ENCODE measurements around the gene PCLO. TPM values are rescaled to one million over a fixed set of nuclear protein-coding genes. Genes with fewer than 3 reads are reported as not detected.

PCLO gene
- polyA plus RNA-seq, 1 donor (not counting 4 experiments of a cell fraction or from before 2014, with no cell fraction given) = 1.8 TPM

DNA sequence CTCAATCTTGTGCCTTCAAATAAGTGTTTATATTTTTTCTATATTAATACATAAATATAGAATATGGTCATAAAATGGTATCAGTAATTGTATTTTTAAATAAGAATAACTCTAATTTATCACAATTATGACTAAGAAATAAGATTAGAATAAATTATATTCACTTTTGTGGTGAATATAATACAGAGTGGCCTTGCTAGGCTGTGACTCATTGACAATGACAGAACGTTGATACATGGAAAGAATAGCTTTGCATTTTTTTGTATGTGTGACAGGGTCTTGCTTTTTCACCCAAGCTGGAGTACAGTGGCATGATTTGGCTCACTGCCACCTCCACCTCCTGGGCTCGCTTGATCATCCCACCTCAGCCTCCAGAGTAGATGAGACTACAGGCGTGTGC lies 47.8 kb upstream of the PCLO start:
- Histone ChIP-seq H4K20me1 (ENCODE audit: control insufficient read depth, extremely low read depth, insufficient read depth, low read length) (no peaks in the 10 kb centered on the region), H3K36me3 (ENCODE audit: control insufficient read depth in 2 of 2, extremely low read depth in 1 of 2, insufficient read depth in 2 of 2, low read length in 2 of 2) (no peaks in the 10 kb centered on the region), H3K9ac (ENCODE audit: control insufficient read depth, extremely low read depth, insufficient read depth, low read length) (no peak overlapping the region), H3K27ac (ENCODE audit: control insufficient read depth, insufficient read depth, low read length) (no peak overlapping the region), H2AFZ (ENCODE audit: control insufficient read depth, low read length) (no peak overlapping the region), H3K4me1 (ENCODE audit: control insufficient read depth, extremely low read depth, insufficient read depth, low read length) (no peaks in the 10 kb centered on the region), H3K79me2 (ENCODE audit: control insufficient read depth, insufficient read depth, low read length) (no peaks in the 10 kb centered on the region), H3K9me1 (ENCODE audit: control insufficient read depth, extremely low read depth, insufficient read depth, low read length) (no peaks in the 10 kb centered on the region), H3K4me2 (ENCODE audit: control insufficient read depth, extremely low read depth, insufficient read depth, low read depth, low read length) (no peak overlapping the region), H3K27me3 (ENCODE audit: control insufficient read depth, extremely low read depth, insufficient read depth, low read length) (no peaks in the 10 kb centered on the region), H3K4me3 (ENCODE audit: control insufficient read depth in 2 of 3, extremely low read depth in 1 of 3, insufficient read depth in 2 of 3, low read depth in 1 of 3, low read length in 3 of 3) (no peak overlapping the region), H3K9me3 (ENCODE audit: control insufficient read depth, low read depth, low read length) (no peaks in the 10 kb centered on the region)
- dilution Hi-C loops (cut with MboI; ENCODE audit: extremely low pct_ligation_motif_present, low sequenced_read_pairs) = no loop called here
- TF ChIP-seq, protein P1, sequence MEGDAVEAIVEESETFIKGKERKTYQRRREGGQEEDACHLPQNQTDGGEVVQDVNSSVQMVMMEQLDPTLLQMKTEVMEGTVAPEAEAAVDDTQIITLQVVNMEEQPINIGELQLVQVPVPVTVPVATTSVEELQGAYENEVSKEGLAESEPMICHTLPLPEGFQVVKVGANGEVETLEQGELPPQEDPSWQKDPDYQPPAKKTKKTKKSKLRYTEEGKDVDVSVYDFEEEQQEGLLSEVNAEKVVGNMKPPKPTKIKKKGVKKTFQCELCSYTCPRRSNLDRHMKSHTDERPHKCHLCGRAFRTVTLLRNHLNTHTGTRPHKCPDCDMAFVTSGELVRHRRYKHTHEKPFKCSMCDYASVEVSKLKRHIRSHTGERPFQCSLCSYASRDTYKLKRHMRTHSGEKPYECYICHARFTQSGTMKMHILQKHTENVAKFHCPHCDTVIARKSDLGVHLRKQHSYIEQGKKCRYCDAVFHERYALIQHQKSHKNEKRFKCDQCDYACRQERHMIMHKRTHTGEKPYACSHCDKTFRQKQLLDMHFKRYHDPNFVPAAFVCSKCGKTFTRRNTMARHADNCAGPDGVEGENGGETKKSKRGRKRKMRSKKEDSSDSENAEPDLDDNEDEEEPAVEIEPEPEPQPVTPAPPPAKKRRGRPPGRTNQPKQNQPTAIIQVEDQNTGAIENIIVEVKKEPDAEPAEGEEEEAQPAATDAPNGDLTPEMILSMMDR (optimal IDR thresholded peaks at IDR 0.05 in 1 of 3, IDR thresholded peaks at IDR 0.05 in 1 of 3, conservative IDR thresholded peaks at IDR 0.05 in 1 of 3; ENCODE audit: extremely low read depth in 1 of 3, insufficient read depth in 2 of 3, low read length in 3 of 3) = no peak
- TF ChIP-seq EZH2 (IDR thresholded peaks at IDR 0.05; ENCODE audit: low read length) = no peak
- FAIRE-seq (no peak), DNase-seq (ENCODE audit: low read depth, low spot score) (no peak)

DNA sequence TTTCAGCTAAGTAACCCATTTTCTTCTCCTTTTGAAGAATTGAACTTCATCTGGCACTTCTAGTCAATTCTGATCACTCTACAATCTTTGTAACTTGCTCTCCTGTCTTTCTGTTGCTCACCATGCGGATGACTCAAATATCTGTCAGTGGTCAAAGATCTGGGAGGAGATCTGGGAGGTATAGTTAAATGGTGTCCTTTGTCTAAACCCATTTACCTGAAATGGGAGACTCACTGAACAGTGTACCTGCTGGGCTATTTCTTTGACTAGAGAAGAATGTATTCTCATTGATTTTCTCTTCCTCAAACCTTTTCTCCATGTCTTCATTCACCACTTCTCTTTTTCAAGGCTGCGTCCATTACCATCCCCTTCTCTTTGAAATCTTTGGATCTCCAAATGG lies 42.0 kb upstream of the PCLO start:
- no peak for DNase-seq (ENCODE audit: low read depth, low spot score)
- Histone ChIP-seq H2AFZ (ENCODE audit: control insufficient read depth, low read length) (no peak overlapping the region), H3K79me2 (ENCODE audit: control insufficient read depth, insufficient read depth, low read length) (no peaks in the 10 kb centered on the region)

More for the DNA sequence above, 42.0 kb upstream of the PCLO start:
- no peaks in the 10 kb centered on the region for H3K9me3 ChIP-seq (ENCODE audit: control insufficient read depth, low read depth, low read length)
- H3K4me3 ChIP-seq (ENCODE audit: control insufficient read depth in 2 of 3, extremely low read depth in 1 of 3, insufficient read depth in 2 of 3, low read depth in 1 of 3, low read length in 3 of 3) = no peak overlapping the region
- dilution Hi-C loops (cut with MboI; ENCODE audit: extremely low pct_ligation_motif_present, low sequenced_read_pairs) = no loop called here
- H3K4me2 ChIP-seq (ENCODE audit: control insufficient read depth, extremely low read depth, insufficient read depth, low read depth, low read length) = no peak overlapping the region
- TF ChIP-seq, protein P1 (optimal IDR thresholded peaks at IDR 0.05 in 1 of 3, IDR thresholded peaks at IDR 0.05 in 1 of 3, conservative IDR thresholded peaks at IDR 0.05 in 1 of 3; ENCODE audit: extremely low read depth in 1 of 3, insufficient read depth in 2 of 3, low read length in 3 of 3) = no peak
- no peak for TF ChIP-seq EZH2 (IDR thresholded peaks at IDR 0.05; ENCODE audit: low read length)
- FAIRE-seq = no peak
- H3K4me1 ChIP-seq (ENCODE audit: control insufficient read depth, extremely low read depth, insufficient read depth, low read length) = no peaks in the 10 kb centered on the region
- no peaks in the 10 kb centered on the region for H3K9me1 ChIP-seq (ENCODE audit: control insufficient read depth, extremely low read depth, insufficient read depth, low read length)
- no peaks in the 10 kb centered on the region for H4K20me1 ChIP-seq (ENCODE audit: control insufficient read depth, extremely low read depth, insufficient read depth, low read length)
- H3K9ac ChIP-seq (ENCODE audit: control insufficient read depth, extremely low read depth, insufficient read depth, low read length) = no peak overlapping the region
- no peaks in the 10 kb centered on the region for H3K36me3 ChIP-seq (ENCODE audit: control insufficient read depth in 2 of 2, extremely low read depth in 1 of 2, insufficient read depth in 2 of 2, low read length in 2 of 2)
- H3K27ac ChIP-seq (ENCODE audit: control insufficient read depth, insufficient read depth, low read length) = no peak overlapping the region
- no peaks in the 10 kb centered on the region for H3K27me3 ChIP-seq (ENCODE audit: control insufficient read depth, extremely low read depth, insufficient read depth, low read length)

Data from keratinocyte (primary cell).